NCI-H1694 (cell line): ENCODE data around the gene OBSL1.

Experiments
- DNase-seq: peaks from one replicate; lab custom pipeline; 2025; lab: John Stamatoyannopoulos, UW

Gene OBSL1

GRCh38 chr2:219571311-219572236 is at the start of gene OBSL1:
TSS of gene OBSL1 (minus strand) at chr2:219571539. CDS start at chr2:219571232, 307 bp downstream.
- peak; percentile 44 for DNase-seq

- no peak for DNase-seq
Observed at GRCh38 chr2:219620546-219620945, 49.2 kb upstream of the OBSL1 start.

- no peak for DNase-seq
Observed at GRCh38 chr2:219619235-219619634, 47.9 kb upstream of the OBSL1 start.

GRCh38 chr2:219618733-219619122 is 47.4 kb upstream of the OBSL1 start:
- no peak for DNase-seq

- DNase-seq = no peak
Observed at GRCh38 chr2:219616550-219616949, 45.2 kb upstream of the OBSL1 start.

GRCh38 chr2:219615894-219616293 is 44.6 kb upstream of the OBSL1 start:
- no peak for DNase-seq

- no peak for DNase-seq
Observed at GRCh38 chr2:219615036-219615435, 43.7 kb upstream of the OBSL1 start.

GRCh38 chr2:219614076-219614860 is 42.9 kb upstream of the OBSL1 start:
- no peak for DNase-seq

GRCh38 chr2:219613461-219614070 is 42.2 kb upstream of the OBSL1 start:
- DNase-seq = no peak

- DNase-seq = no peak
Observed at GRCh38 chr2:219612577-219613286, 41.4 kb upstream of the OBSL1 start.

- DNase-seq = no peak
Observed at GRCh38 chr2:219611866-219612576, 40.7 kb upstream of the OBSL1 start.

- no peak for DNase-seq
Observed at GRCh38 chr2:219611306-219611705, 40.0 kb upstream of the OBSL1 start.

GRCh38 chr2:219609149-219609750 is 37.9 kb upstream of the OBSL1 start:
- DNase-seq = no peak

- DNase-seq = no peak
Observed at GRCh38 chr2:219608399-219608964, 37.1 kb upstream of the OBSL1 start.

- DNase-seq = no peak
Observed at GRCh38 chr2:219607931-219608330, 36.6 kb upstream of the OBSL1 start.

GRCh38 chr2:219605607-219605954 is 34.2 kb upstream of the OBSL1 start:
- no peak for DNase-seq

- DNase-seq = no peak
Observed at GRCh38 chr2:219603771-219604170, 32.4 kb upstream of the OBSL1 start.

GRCh38 chr2:219598308-219599078 is 27.2 kb upstream of the OBSL1 start:
- DNase-seq = no peak

- DNase-seq = peak; percentile 91
Observed at GRCh38 chr2:219597552-219598307, 26.4 kb upstream of the OBSL1 start, which contains the start of gene STK11IP. TSS of gene STK11IP (plus strand) at chr2:219597857. CDS start at chr2:219598120, 263 bp downstream.
